Left ventricle myocardium inferior (tissue), 1 donor: ENCODE data around the gene RAB13. TPM values are rescaled to one million over a fixed set of nuclear protein-coding genes. Genes with fewer than 3 reads are reported as not detected.

Experiments
- DNase-seq: peaks from one replicate; pipeline ENCODE4 v3.0.0-alpha.2; 2020
- H3K27ac ChIP-seq: fragments of 200-600 bp; replicated peaks from 2 replicates; pipeline ENCODE4 v1.8.0; 2021
- H3K27me3 ChIP-seq: fragments of 200-600 bp; 2 replicates; pipeline ENCODE4 v1.8.0; 2021; ENCODE audit warnings: low read depth
- H3K36me3 ChIP-seq: fragments of 200-600 bp; 2 replicates; pipeline ENCODE4 v1.8.0; 2021
- H3K4me1 ChIP-seq: fragments of 200-600 bp; 2 replicates; pipeline ENCODE4 v1.8.0; 2021
- H3K4me3 ChIP-seq: fragments of 200-600 bp; 2 replicates; pipeline ENCODE4 v1.8.0; 2021; ENCODE audit warnings: mild to moderate bottlenecking, moderate library complexity
- H3K9me3 ChIP-seq: fragments of 200-600 bp; replicated peaks from 2 replicates; pipeline ENCODE4 v1.8.0; 2021
- CTCF ChIP-seq: fragments of 200-600 bp; IDR thresholded peaks from 2 replicates; pipeline ENCODE4 v1.8.0; 2021; ENCODE audit warnings: antibody characterized with exemption, mild to moderate bottlenecking, borderline replicate concordance
- intact Hi-C: fragments of 100-400 bp; cut with micrococcal nuclease; formaldehyde crosslinking; loops from one replicate; pipeline ENCODE4 v1.11.0; 2022
- total RNA-seq: library from RNA; stranded (reverse); fragmentation: NEBNext Ultra II Directional; extraction: Animal tissue kit (Norgen Biotek cat#: 25700); gene quantifications from one replicate; pipeline ENCODE4 v1.2.1, GENCODE V29; 2021
- donor health status: DM: no; HTN: yes; CAD: no; lungs with severe emphysema.

Gene RAB13
- total RNA-seq, 1 donor from 2014 or later = 59.3 TPM

- no peaks in the 10 kb centered on the region for H3K9me3 ChIP-seq
- H3K27ac ChIP-seq = no peak overlapping the region
- no peak for TF ChIP-seq CTCF
- peaks cover 30% of the 10 kb centered on the region for H3K4me1 ChIP-seq
- DNase-seq = no peak
- no peak overlapping the region for H3K4me3 ChIP-seq
- no peaks in the 10 kb centered on the region for H3K27me3 ChIP-seq
- peaks cover 72% of the 10 kb centered on the region for H3K36me3 ChIP-seq
- intact Hi-C loops = no loop called here
These were observed 35.0 kb downstream of the RAB13 start for GRCh38 chr1:153951183-153951582.

GRCh38 chr1:153946622-153947241, 39.4 kb downstream of the RAB13 start, which contains the start of gene DENND4B:
DENND4B (minus strand) TSS chr1:153946718; CDS start chr1:153944374, 2,344 bp downstream.
- intact Hi-C loops = no loop called here
- H3K9me3 ChIP-seq = no peaks in the 10 kb centered on the region
- peak; percentile 96 for TF ChIP-seq CTCF
- H3K4me3 ChIP-seq = peak within 1 kb of the TSS; percentile 91
- peak; percentile 85 for DNase-seq
- H3K27me3 ChIP-seq = no peaks in the 10 kb centered on the region
- peaks cover 43% of the 10 kb centered on the region for H3K4me1 ChIP-seq
- H3K36me3 ChIP-seq = peaks cover 55% of the 10 kb centered on the region
- H3K27ac ChIP-seq = peak within 1 kb of the TSS; percentile 99

GRCh38 chr1:153945795-153946621, 40.1 kb downstream of the RAB13 start:
- peaks cover 54% of the 10 kb centered on the region for H3K36me3 ChIP-seq

GRCh38 chr1:153945131-153945794, 40.9 kb downstream of the RAB13 start:
- Histone ChIP-seq H3K27me3 (no peaks in the 10 kb centered on the region), H3K27ac (peak overlapping the region; percentile 99), H3K36me3 (peaks cover 54% of the 10 kb centered on the region), H3K4me1 (peaks cover 43% of the 10 kb centered on the region), H3K9me3 (no peaks in the 10 kb centered on the region), H3K4me3 (peak overlapping the region; percentile 91)
- peak; percentile 69 for DNase-seq
- TF ChIP-seq CTCF = no peak
- intact Hi-C loops = no loop called here

More at GRCh38 chr1:153945795-153946621, 40.1 kb downstream of the RAB13 start:
- no peak for TF ChIP-seq CTCF
- Histone ChIP-seq H3K27ac (peak overlapping the region; percentile 99), H3K27me3 (no peaks in the 10 kb centered on the region), H3K9me3 (no peaks in the 10 kb centered on the region), H3K4me1 (peaks cover 43% of the 10 kb centered on the region), H3K4me3 (peak overlapping the region; percentile 91)
- intact Hi-C loops = no loop called here
- DNase-seq = peak; percentile 91

- Histone ChIP-seq H3K27me3 (no peaks in the 10 kb centered on the region), H3K36me3 (peaks cover 54% of the 10 kb centered on the region), H3K4me1 (peaks cover 43% of the 10 kb centered on the region), H3K27ac (peak overlapping the region; percentile 99), H3K4me3 (peak overlapping the region; percentile 91), H3K9me3 (no peaks in the 10 kb centered on the region)
- TF ChIP-seq CTCF = no peak
- intact Hi-C loops = no loop called here
- DNase-seq = no peak
These were observed 41.4 kb downstream of the RAB13 start for GRCh38 chr1:153944827-153945117.
